Astrocyte of the hippocampus (primary cell): ENCODE results near the gene TIAM2.
"Not testable (repeated sequence)": the region's sequence is repeated elsewhere in the genome, so short reads cannot be mapped to it uniquely, and the experiment has no call there.

Experiments used
- DNase-seq: peaks from one replicate; pipeline ENCODE4 v3.0.0; 2011; ENCODE audit warnings: low read depth, low spot score

Gene TIAM2

GRCh38 chr6:154995254-154996015 lies at the start of gene TIAM2:
TIAM2 (plus strand) TSS chr6:154995315; CDS start chr6:155129224, 133,909 bp downstream.
- peak; percentile 79 for DNase-seq

- DNase-seq, result no peak
These were observed 44.2 kb upstream of the TIAM2 start for GRCh38 chr6:154950979-154951344.

- peak; percentile 60 for DNase-seq
These were observed 43.5 kb upstream of the TIAM2 start for GRCh38 chr6:154951345-154952200.

GRCh38 chr6:154953644-154954043 lies 41.5 kb upstream of the TIAM2 start:
- DNase-seq, result no peak

- DNase-seq, result peak; percentile 74
These were observed 40.8 kb upstream of the TIAM2 start for GRCh38 chr6:154954347-154954746.

- no peak for DNase-seq
These were observed 38.2 kb upstream of the TIAM2 start for GRCh38 chr6:154956771-154957522.

- DNase-seq, result no peak
These were observed 36.6 kb upstream of the TIAM2 start for GRCh38 chr6:154958469-154958868.

- DNase-seq, result no peak
These were observed 34.7 kb upstream of the TIAM2 start for GRCh38 chr6:154960299-154960843.

- no peak for DNase-seq
These were observed 34.1 kb upstream of the TIAM2 start for GRCh38 chr6:154960854-154961530.

- peak; percentile 97 for DNase-seq
These were observed 32.4 kb upstream of the TIAM2 start for GRCh38 chr6:154962753-154963152.

GRCh38 chr6:154966065-154966770 lies 28.9 kb upstream of the TIAM2 start:
- not testable (repeated sequence) for DNase-seq

- DNase-seq, result no peak
These were observed 25.3 kb upstream of the TIAM2 start for GRCh38 chr6:154969796-154970195.

GRCh38 chr6:154974485-154975149 lies 20.5 kb upstream of the TIAM2 start:
- DNase-seq, result no peak

- DNase-seq, result no peak
These were observed 17.5 kb upstream of the TIAM2 start for GRCh38 chr6:154977588-154977987.

- DNase-seq, result no peak
These were observed 14.6 kb upstream of the TIAM2 start for GRCh38 chr6:154980273-154981078.

GRCh38 chr6:154981079-154981870 lies 13.8 kb upstream of the TIAM2 start:
- DNase-seq, result no peak

- DNase-seq, result no peak
These were observed 11.0 kb upstream of the TIAM2 start for GRCh38 chr6:154984146-154984545.

GRCh38 chr6:154986787-154987235 lies 8.3 kb upstream of the TIAM2 start:
- DNase-seq, result peak; percentile 54
